SK-N-SH (cell line): ENCODE results near the gene NMNAT2. TPM values are rescaled to one million over a fixed set of nuclear protein-coding genes. Genes with fewer than 3 reads are reported as not detected.

ENCODE experiments used
- CTCF ChIA-PET: fragments of 300-600, 350-600 bp; formaldehyde crosslinking; extraction: SDS; loops from one replicate; lab custom pipeline; 2021; lab: Yijun Ruan, JAX
- POLR2A ChIA-PET: fragments of 350-600 bp; sonication (Branson Sonifier 250); formaldehyde crosslinking; extraction: SDS; loops from one replicate; lab custom pipeline; 2020; ENCODE audit warnings: antibody characterized with exemption, inconsistent platforms; lab: Yijun Ruan, JAX
- DNase-seq: peaks from one replicate; pipeline ENCODE4 v3.0.0; 2012
- H2AFZ ChIP-seq: fragments of 200-600 bp; sonication (generic); 2 replicates; pipeline ENCODE4 v1.8.1; 2016; ENCODE audit warnings: antibody characterized with exemption, mild to moderate bottlenecking, low read depth
- H3F3A ChIP-seq: fragments of 200-600 bp; sonication (generic); replicated peaks from 2 replicates; pipeline ENCODE3; 2016; ENCODE audit warnings: antibody characterized with exemption, mild to moderate bottlenecking; ENCODE audit not compliant: insufficient read depth
- H3K27ac ChIP-seq, 2 experiments: fragments of 200-500 bp in 1 of 2; fragments of 200-600 bp in 1 of 2; sonication (Bioruptor generic) in 1 of 2; sonication (generic), shearing (Covaris generic) in 1 of 2; 2 replicates each; pipeline versions ENCODE4 v1.5.1 to v1.6.1; 2014 to 2016; ENCODE audit warnings: low read depth in 2 of 2, inconsistent platforms in 1 of 2, low read length in 1 of 2, mild to moderate bottlenecking in 1 of 2, mixed read lengths in 1 of 2
- H3K27me3 ChIP-seq: fragments of 200-600 bp; sonication (generic), shearing (Covaris generic); 2 replicates; pipeline ENCODE4 v1.6.1; 2016; ENCODE audit warnings: mixed run types; ENCODE audit not compliant: insufficient read depth
- H3K36me3 ChIP-seq, 2 experiments: fragments of 200-500 bp in 1 of 2; fragments of 200-600 bp in 1 of 2; sonication (Bioruptor generic) in 1 of 2; sonication (generic) in 1 of 2; replicated peaks in 1 of 2; 2 replicates each; pipeline versions ENCODE3 to v1.5.1; 2014 to 2016; ENCODE audit warnings: low read length in 1 of 2, mild to moderate bottlenecking in 1 of 2; ENCODE audit not compliant: insufficient read depth in 2 of 2, control insufficient read depth in 1 of 2
- H3K4me1 ChIP-seq, 2 experiments: fragments of 200-500 bp in 1 of 2; fragments of 200-600 bp in 1 of 2; sonication (Bioruptor generic) in 1 of 2; sonication (generic), shearing (Covaris generic) in 1 of 2; 2 replicates each; pipeline versions ENCODE4 v1.5.1 to v1.6.1; 2014 to 2016; ENCODE audit warnings: low read depth in 1 of 2, low read length in 1 of 2, mixed run types in 1 of 2; ENCODE audit not compliant: insufficient read depth in 2 of 2, control insufficient read depth in 1 of 2
- H3K4me2 ChIP-seq: fragments of 200-600 bp; sonication (generic), shearing (Covaris generic); 2 replicates; pipeline ENCODE4 v1.6.1; 2017; ENCODE audit warnings: mixed run types
- H3K4me3 ChIP-seq, 2 experiments: fragments of 200-500 bp in 1 of 2; fragments of 200-600 bp in 1 of 2; sonication (Bioruptor generic) in 1 of 2; sonication (generic), shearing (Covaris generic) in 1 of 2; 2 replicates each; pipeline versions ENCODE4 v1.5.1 to v1.8.1; 2014 to 2016; ENCODE audit warnings: low read depth in 2 of 2, inconsistent platforms in 1 of 2, low read length in 1 of 2, mild to moderate bottlenecking in 1 of 2, mixed read lengths in 1 of 2, moderate library complexity in 1 of 2
- H3K79me2 ChIP-seq: fragments of 200-600 bp; sonication (generic); 2 replicates; pipeline ENCODE4 v1.8.1; 2017; ENCODE audit warnings: mild to moderate bottlenecking; ENCODE audit not compliant: insufficient read depth
- H3K9ac ChIP-seq: fragments of 200-600 bp; sonication (generic); 2 replicates; pipeline ENCODE4 v1.6.1; 2017; ENCODE audit warnings: mixed run types
- H3K9me2 ChIP-seq: fragments of 200-600 bp; sonication (generic); 2 replicates; pipeline ENCODE4 v1.6.1; 2017; ENCODE audit warnings: mixed run types
- H3K9me3 ChIP-seq: fragments of 200-600 bp; sonication (generic); 2 replicates; pipeline ENCODE4 v1.6.1; 2017; ENCODE audit warnings: mixed run types, mild to moderate bottlenecking, moderate library complexity
- H4K20me1 ChIP-seq: fragments of 200-600 bp; sonication (generic); 2 replicates; pipeline ENCODE4 v1.6.1; 2017; ENCODE audit warnings: mild to moderate bottlenecking, mixed run types; ENCODE audit not compliant: insufficient read depth
- EP300 ChIP-seq, 2 experiments: IDR thresholded peaks; 2 replicates each; pipeline versions ENCODE4 v1.4.0 to v1.6.1; 2012; ENCODE audit warnings: borderline replicate concordance in 1 of 2, low read depth in 1 of 2, low read length in 1 of 2
- GABPA ChIP-seq: IDR thresholded peaks from 2 replicates; pipeline ENCODE4 v1.4.0; 2012; ENCODE audit warnings: low read depth, mild to moderate bottlenecking
- GATA2 ChIP-seq: sonication (generic); formaldehyde crosslinking; IDR thresholded peaks from 2 replicates; pipeline ENCODE4 v1.5.0; 2020; ENCODE audit warnings: mild to moderate bottlenecking, missing genetic modification reagents
- JUND ChIP-seq: IDR thresholded peaks from 2 replicates; pipeline ENCODE4 v1.4.0; 2012
- MXI1 ChIP-seq: IDR thresholded peaks from 2 replicates; pipeline ENCODE4 v1.6.1; 2012; ENCODE audit warnings: mild to moderate bottlenecking, low read depth, low read length, improper control_type of control experiment
- NFIC ChIP-seq: IDR thresholded peaks from 2 replicates; pipeline ENCODE4 v1.4.0; 2012; ENCODE audit warnings: borderline replicate concordance
- SIN3A ChIP-seq: IDR thresholded peaks from 2 replicates; pipeline ENCODE4 v1.6.1; 2012; ENCODE audit warnings: low read depth, mild to moderate bottlenecking, low read length, moderate library complexity, borderline replicate concordance
- TAF1 ChIP-seq: IDR thresholded peaks from 2 replicates; pipeline ENCODE4 v1.6.1; 2012; ENCODE audit warnings: low read depth, mild to moderate bottlenecking, low read length, moderate library complexity, borderline replicate concordance
- YY1 ChIP-seq: IDR thresholded peaks from 2 replicates; pipeline ENCODE4 v1.4.0; 2012; ENCODE audit warnings: low read depth, mild to moderate bottlenecking
- WGBS: methylation state at CpG from one replicate; pipeline ENCODE4 v1.1.6; 2017; ENCODE audit warnings: low lambda C conversion rate; 5-methylcytosine and 5-hydroxymethylcytosine counted together
- polyA plus RNA-seq, 3 experiments: library from polyadenylated mRNA; depleted of rRNA; stranded (reverse); fragments of >200 nt; gene quantifications; 2 replicates each; pipeline ENCODE4 v1.2.3, GENCODE V29; 2012
- TF ChIP-seq, protein P1 (sequence below): fragments of 200-600 bp; sonication (generic); IDR thresholded peaks from 2 replicates; pipeline ENCODE4 v1.6.1; 2017; ENCODE audit warnings: antibody characterized with exemption, mild to moderate bottlenecking, moderate library complexity
- TF ChIP-seq, protein P2 (sequence below): fragments of 150-350 bp; IDR thresholded peaks from 2 replicates; pipeline ENCODE4 v1.6.1; 2017; ENCODE audit warnings: antibody characterized with exemption, low read length, low read depth, borderline replicate concordance
- TF ChIP-seq, protein P3 (sequence below): IDR thresholded peaks from 2 replicates; pipeline ENCODE4 v1.4.0; 2012; ENCODE audit warnings: low read depth, borderline replicate concordance
- TF ChIP-seq, protein P4 (sequence below): IDR thresholded peaks from 2 replicates; pipeline ENCODE4 v1.6.1; 2012; ENCODE audit warnings: mild to moderate bottlenecking, low read depth, low read length, moderate library complexity
- TF ChIP-seq, protein P5 (sequence below): IDR thresholded peaks from 2 replicates; pipeline ENCODE4 v1.4.0; 2012; ENCODE audit warnings: low read depth
- TF ChIP-seq, protein P6 (sequence below): fragments of 150-350 bp; IDR thresholded peaks from 2 replicates; pipeline ENCODE4 v1.6.1; 2016; ENCODE audit warnings: mild to moderate bottlenecking, low read depth, low read length

NMNAT2 gene
- polyA plus RNA-seq, 1 of the 3 experiments (the other 2 are of a cell fraction) = 0.07 TPM

DNA sequence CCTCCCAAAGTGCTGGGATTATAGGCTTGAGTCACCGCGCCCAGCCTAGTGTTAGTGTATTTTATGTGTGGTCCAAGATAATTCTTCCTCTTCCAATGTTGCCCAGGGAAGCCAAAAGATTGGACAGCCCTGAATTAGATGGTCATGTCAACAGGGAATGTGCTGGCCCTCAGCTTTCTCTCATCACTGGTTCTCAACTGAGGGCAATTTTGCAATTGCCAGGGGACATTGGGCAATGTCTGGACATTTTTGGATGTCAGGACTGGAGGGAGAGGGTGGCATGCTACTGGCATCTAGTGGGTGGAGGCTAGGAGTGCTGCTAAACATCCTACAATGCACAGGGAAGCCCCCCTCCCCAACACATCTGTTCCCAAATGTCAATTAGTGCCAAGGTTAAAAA is 137.1 kb downstream of the NMNAT2 start:
- H3K27ac ChIP-seq = no peak overlapping the region
- H3K4me2 ChIP-seq = no peak overlapping the region

DNA sequence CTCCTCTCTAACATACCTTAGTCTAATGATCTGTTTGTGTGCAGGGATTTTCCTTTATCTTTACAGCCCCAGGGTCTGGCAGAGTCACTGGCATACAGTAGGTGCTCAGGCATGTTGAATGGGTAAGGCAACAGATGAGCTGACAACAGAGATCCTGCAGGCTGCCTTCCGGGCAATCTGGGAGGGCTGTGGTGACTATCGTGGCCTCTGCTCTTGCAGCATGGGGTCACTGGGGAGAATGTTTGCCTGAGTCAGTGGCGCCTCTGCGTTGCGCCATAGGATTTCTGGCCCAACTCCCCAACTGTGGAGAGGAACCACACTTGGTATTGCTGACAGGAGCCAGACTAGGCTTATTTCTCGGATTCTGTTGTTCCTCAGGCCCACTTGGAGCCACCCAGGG is 138.3 kb downstream of the NMNAT2 start:
- Histone ChIP-seq H3K4me1 (peaks cover 21 to 24% of the 10 kb centered on the region in 2 experiments; a peak in 3 of 4 replicates), H3K9me2 (no peaks in the 10 kb centered on the region), H3K27ac (peak overlapping the region in 1 of 2 experiments; percentile 64; a peak in 1 of 4 replicates), H4K20me1 (no peaks in the 10 kb centered on the region), H3K79me2 (no peaks in the 10 kb centered on the region), H3F3A (no peaks in the 10 kb centered on the region), H3K4me3 (no peak overlapping the region), H3K4me2 (peak overlapping the region; percentile 30; the same call in 1 of the 2 replicates), H2AFZ (peak overlapping the region; percentile 80; the same call in 1 of the 2 replicates), H3K36me3 (no peaks in the 10 kb centered on the region), H3K9me3 (no peaks in the 10 kb centered on the region), H3K27me3 (no peaks in the 10 kb centered on the region), H3K9ac (no peak overlapping the region)
- no peak for DNase-seq
- 70% methylated on average over 2 of the region's 6 CpGs for WGBS
- POLR2A ChIA-PET = no interaction called here
- CTCF ChIA-PET = interaction anchor here (1.1 to 2.0 kb wide), 2 partner anchors 26 to 55 kb away, joined by 3 to 4 read pairs; no protein-coding TSS in a partner anchor
- TF ChIP-seq NFIC = no peak
- no peak for TF ChIP-seq YY1
- no peak for TF ChIP-seq GATA2 (CRISPR knock-in tag)
- TF ChIP-seq, protein P1, sequence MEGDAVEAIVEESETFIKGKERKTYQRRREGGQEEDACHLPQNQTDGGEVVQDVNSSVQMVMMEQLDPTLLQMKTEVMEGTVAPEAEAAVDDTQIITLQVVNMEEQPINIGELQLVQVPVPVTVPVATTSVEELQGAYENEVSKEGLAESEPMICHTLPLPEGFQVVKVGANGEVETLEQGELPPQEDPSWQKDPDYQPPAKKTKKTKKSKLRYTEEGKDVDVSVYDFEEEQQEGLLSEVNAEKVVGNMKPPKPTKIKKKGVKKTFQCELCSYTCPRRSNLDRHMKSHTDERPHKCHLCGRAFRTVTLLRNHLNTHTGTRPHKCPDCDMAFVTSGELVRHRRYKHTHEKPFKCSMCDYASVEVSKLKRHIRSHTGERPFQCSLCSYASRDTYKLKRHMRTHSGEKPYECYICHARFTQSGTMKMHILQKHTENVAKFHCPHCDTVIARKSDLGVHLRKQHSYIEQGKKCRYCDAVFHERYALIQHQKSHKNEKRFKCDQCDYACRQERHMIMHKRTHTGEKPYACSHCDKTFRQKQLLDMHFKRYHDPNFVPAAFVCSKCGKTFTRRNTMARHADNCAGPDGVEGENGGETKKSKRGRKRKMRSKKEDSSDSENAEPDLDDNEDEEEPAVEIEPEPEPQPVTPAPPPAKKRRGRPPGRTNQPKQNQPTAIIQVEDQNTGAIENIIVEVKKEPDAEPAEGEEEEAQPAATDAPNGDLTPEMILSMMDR = no peak
- TF ChIP-seq, protein P2, sequence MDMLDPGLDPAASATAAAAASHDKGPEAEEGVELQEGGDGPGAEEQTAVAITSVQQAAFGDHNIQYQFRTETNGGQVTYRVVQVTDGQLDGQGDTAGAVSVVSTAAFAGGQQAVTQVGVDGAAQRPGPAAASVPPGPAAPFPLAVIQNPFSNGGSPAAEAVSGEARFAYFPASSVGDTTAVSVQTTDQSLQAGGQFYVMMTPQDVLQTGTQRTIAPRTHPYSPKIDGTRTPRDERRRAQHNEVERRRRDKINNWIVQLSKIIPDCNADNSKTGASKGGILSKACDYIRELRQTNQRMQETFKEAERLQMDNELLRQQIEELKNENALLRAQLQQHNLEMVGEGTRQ = no peak
- no peak for TF ChIP-seq TAF1
- TF ChIP-seq MXI1 = no peak
- TF ChIP-seq EP300 (IDR thresholded peaks at IDR 0.05; ENCODE audit: borderline replicate concordance in 1 of 2, low read depth in 1 of 2, low read length in 1 of 2) = no peak
- TF ChIP-seq, protein P3, sequence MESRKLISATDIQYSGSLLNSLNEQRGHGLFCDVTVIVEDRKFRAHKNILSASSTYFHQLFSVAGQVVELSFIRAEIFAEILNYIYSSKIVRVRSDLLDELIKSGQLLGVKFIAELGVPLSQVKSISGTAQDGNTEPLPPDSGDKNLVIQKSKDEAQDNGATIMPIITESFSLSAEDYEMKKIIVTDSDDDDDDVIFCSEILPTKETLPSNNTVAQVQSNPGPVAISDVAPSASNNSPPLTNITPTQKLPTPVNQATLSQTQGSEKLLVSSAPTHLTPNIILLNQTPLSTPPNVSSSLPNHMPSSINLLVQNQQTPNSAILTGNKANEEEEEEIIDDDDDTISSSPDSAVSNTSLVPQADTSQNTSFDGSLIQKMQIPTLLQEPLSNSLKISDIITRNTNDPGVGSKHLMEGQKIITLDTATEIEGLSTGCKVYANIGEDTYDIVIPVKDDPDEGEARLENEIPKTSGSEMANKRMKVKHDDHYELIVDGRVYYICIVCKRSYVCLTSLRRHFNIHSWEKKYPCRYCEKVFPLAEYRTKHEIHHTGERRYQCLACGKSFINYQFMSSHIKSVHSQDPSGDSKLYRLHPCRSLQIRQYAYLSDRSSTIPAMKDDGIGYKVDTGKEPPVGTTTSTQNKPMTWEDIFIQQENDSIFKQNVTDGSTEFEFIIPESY = no peak
- TF ChIP-seq, protein P4, sequence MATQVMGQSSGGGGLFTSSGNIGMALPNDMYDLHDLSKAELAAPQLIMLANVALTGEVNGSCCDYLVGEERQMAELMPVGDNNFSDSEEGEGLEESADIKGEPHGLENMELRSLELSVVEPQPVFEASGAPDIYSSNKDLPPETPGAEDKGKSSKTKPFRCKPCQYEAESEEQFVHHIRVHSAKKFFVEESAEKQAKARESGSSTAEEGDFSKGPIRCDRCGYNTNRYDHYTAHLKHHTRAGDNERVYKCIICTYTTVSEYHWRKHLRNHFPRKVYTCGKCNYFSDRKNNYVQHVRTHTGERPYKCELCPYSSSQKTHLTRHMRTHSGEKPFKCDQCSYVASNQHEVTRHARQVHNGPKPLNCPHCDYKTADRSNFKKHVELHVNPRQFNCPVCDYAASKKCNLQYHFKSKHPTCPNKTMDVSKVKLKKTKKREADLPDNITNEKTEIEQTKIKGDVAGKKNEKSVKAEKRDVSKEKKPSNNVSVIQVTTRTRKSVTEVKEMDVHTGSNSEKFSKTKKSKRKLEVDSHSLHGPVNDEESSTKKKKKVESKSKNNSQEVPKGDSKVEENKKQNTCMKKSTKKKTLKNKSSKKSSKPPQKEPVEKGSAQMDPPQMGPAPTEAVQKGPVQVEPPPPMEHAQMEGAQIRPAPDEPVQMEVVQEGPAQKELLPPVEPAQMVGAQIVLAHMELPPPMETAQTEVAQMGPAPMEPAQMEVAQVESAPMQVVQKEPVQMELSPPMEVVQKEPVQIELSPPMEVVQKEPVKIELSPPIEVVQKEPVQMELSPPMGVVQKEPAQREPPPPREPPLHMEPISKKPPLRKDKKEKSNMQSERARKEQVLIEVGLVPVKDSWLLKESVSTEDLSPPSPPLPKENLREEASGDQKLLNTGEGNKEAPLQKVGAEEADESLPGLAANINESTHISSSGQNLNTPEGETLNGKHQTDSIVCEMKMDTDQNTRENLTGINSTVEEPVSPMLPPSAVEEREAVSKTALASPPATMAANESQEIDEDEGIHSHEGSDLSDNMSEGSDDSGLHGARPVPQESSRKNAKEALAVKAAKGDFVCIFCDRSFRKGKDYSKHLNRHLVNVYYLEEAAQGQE = no peak

More for the DNA sequence above, 137.1 kb downstream of the NMNAT2 start:
- Histone ChIP-seq H3K79me2 (no peaks in the 10 kb centered on the region), H3K9ac (no peak overlapping the region), H3K4me1 (peaks cover 21 to 24% of the 10 kb centered on the region in 2 experiments; a peak in 3 of 4 replicates), H2AFZ (no peak overlapping the region), H3K9me3 (no peaks in the 10 kb centered on the region), H3K27me3 (no peaks in the 10 kb centered on the region), H3F3A (no peaks in the 10 kb centered on the region), H3K36me3 (no peaks in the 10 kb centered on the region), H3K4me3 (no peak overlapping the region; a peak in 1 of 4 replicates), H4K20me1 (no peaks in the 10 kb centered on the region), H3K9me2 (no peaks in the 10 kb centered on the region)
- CTCF ChIA-PET = interaction anchor here (0.6 to 2.3 kb wide), 23 partner anchors 8 to 345 kb away, joined by 3 to 25 read pairs (median 4); no protein-coding TSS in a partner anchor
- POLR2A ChIA-PET = no interaction called here
- no peak for DNase-seq
- WGBS = 100% methylated on average over 2 of the region's 2 CpGs
- TF ChIP-seq, protein P5, sequence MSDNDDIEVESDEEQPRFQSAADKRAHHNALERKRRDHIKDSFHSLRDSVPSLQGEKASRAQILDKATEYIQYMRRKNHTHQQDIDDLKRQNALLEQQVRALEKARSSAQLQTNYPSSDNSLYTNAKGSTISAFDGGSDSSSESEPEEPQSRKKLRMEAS = no peak
- TF ChIP-seq, protein P6, sequence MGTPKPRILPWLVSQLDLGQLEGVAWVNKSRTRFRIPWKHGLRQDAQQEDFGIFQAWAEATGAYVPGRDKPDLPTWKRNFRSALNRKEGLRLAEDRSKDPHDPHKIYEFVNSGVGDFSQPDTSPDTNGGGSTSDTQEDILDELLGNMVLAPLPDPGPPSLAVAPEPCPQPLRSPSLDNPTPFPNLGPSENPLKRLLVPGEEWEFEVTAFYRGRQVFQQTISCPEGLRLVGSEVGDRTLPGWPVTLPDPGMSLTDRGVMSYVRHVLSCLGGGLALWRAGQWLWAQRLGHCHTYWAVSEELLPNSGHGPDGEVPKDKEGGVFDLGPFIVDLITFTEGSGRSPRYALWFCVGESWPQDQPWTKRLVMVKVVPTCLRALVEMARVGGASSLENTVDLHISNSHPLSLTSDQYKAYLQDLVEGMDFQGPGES = no peak
- no peak for TF ChIP-seq GABPA
- TF ChIP-seq SIN3A = no peak
- TF ChIP-seq JUND = no peak
- TF ChIP-seq GATA2 (CRISPR knock-in tag) = no peak
